Measurements from ENCODE around the gene ATG2B.

- TF ChIP-seq, protein P1, sequence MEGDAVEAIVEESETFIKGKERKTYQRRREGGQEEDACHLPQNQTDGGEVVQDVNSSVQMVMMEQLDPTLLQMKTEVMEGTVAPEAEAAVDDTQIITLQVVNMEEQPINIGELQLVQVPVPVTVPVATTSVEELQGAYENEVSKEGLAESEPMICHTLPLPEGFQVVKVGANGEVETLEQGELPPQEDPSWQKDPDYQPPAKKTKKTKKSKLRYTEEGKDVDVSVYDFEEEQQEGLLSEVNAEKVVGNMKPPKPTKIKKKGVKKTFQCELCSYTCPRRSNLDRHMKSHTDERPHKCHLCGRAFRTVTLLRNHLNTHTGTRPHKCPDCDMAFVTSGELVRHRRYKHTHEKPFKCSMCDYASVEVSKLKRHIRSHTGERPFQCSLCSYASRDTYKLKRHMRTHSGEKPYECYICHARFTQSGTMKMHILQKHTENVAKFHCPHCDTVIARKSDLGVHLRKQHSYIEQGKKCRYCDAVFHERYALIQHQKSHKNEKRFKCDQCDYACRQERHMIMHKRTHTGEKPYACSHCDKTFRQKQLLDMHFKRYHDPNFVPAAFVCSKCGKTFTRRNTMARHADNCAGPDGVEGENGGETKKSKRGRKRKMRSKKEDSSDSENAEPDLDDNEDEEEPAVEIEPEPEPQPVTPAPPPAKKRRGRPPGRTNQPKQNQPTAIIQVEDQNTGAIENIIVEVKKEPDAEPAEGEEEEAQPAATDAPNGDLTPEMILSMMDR (IDR thresholded peaks at IDR 0.05): no peak
- no peak for TF ChIP-seq EZH2phosphoT487 (IDR thresholded peaks at IDR 0.05)
Measured at GRCh38 chr14:96394047-96394815, 31.1 kb upstream of the ATG2B start.

All from neural progenitor cell (in vitro differentiated cells).